Stimulated activated naive CD8-positive, alpha-beta T cell treated with anti-CD3 and anti-CD28 coated beads, Interleukin-15, Interleukin-2, amounts not matched to agents 100 ng/mL and 50 ng/mL, for 24 hours (primary cell): ENCODE data around the gene ZNF185.

Experiments used
- H3K27ac Mint-ChIP-seq: one replicate; pipeline ENCODE4 v1.8.0; 2021; ENCODE audit warnings: mild to moderate bottlenecking, mixed read lengths
- H3K27me3 Mint-ChIP-seq: one replicate; pipeline ENCODE4 v1.8.0; 2021; ENCODE audit warnings: mixed read lengths
- H3K36me3 Mint-ChIP-seq: one replicate; pipeline ENCODE4 v1.8.0; 2021; ENCODE audit warnings: low read depth, mixed read lengths
- H3K4me1 Mint-ChIP-seq: one replicate; pipeline ENCODE4 v1.8.0; 2021; ENCODE audit warnings: low read depth, mixed read lengths
- H3K4me3 Mint-ChIP-seq: one replicate; pipeline ENCODE4 v1.8.0; 2021; ENCODE audit warnings: mild to moderate bottlenecking, mixed read lengths
- H3K9me3 Mint-ChIP-seq: one replicate; pipeline ENCODE4 v1.8.0; 2021; ENCODE audit warnings: mixed read lengths

ZNF185 gene

GRCh38 chrX:152884171-152884570, 13.7 kb upstream of the ZNF185 start:
- Mint-ChIP-seq H3K4me3 (no peak overlapping the region), H3K4me1 (no peaks in the 10 kb centered on the region), H3K27me3 (peaks cover 6% of the 10 kb centered on the region), H3K27ac (no peak overlapping the region), H3K9me3 (no peaks in the 10 kb centered on the region), H3K36me3 (no peaks in the 10 kb centered on the region)

GRCh38 chrX:152886716-152887115, 11.2 kb upstream of the ZNF185 start:
- H3K4me3 Mint-ChIP-seq: no peak overlapping the region
- H3K9me3 Mint-ChIP-seq: no peaks in the 10 kb centered on the region
- H3K27me3 Mint-ChIP-seq: peaks cover 21% of the 10 kb centered on the region
- H3K36me3 Mint-ChIP-seq: no peaks in the 10 kb centered on the region
- H3K4me1 Mint-ChIP-seq: no peaks in the 10 kb centered on the region
- no peak overlapping the region for H3K27ac Mint-ChIP-seq

GRCh38 chrX:152892499-152892898, 5.4 kb upstream of the ZNF185 start:
- peaks cover 29% of the 10 kb centered on the region for H3K27me3 Mint-ChIP-seq
- no peak overlapping the region for H3K4me3 Mint-ChIP-seq
- H3K27ac Mint-ChIP-seq: no peak overlapping the region
- no peaks in the 10 kb centered on the region for H3K4me1 Mint-ChIP-seq
- H3K36me3 Mint-ChIP-seq: no peaks in the 10 kb centered on the region
- no peaks in the 10 kb centered on the region for H3K9me3 Mint-ChIP-seq

DNA sequence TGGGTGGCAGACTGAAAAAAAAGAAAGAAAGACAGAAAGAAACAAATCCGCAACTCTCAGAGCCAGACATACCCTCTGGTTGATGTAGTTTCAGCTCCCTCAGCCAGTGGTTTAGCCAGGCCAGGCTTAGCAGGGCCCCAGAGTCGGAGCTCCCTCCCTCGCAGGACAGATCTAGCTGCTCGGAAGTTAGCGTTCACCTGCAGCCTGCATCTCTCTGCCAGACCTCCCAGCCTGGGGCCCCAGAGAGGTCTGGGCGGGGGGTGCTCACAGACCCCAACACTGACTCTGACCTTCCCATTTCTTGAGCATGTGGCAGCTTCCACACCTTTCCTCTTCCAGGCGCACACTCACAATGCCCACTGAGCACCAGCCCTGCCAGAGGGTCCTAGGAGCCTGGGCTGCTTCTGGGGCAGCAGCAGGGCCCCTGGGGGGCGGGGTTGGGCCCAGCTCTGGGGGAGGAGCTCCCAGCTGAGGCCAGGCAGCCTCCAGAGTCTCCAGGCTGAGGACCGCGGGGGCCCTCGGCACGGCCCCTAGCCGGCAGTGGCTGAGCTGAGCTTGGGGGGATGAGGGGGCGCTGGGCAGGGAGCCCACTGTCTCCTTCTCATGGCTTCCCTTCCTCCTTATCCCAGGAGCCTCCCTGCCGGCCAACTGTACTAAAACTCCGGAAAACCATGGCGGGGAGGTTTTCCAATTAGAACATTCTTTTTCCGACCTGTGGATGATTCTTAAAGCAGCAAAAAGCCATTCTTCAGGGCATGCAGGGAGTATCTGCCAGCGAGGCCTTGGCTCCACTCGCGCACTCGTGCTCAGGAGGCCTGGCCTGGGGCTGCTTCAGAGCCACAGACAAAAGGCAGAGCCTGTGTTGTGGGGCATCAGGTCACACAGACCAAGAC, 4.6 kb upstream of the ZNF185 start:
- no peaks in the 10 kb centered on the region for H3K9me3 Mint-ChIP-seq
- no peaks in the 10 kb centered on the region for H3K36me3 Mint-ChIP-seq
- peaks cover 26% of the 10 kb centered on the region for H3K27me3 Mint-ChIP-seq
- H3K4me3 Mint-ChIP-seq: no peak overlapping the region
- no peak overlapping the region for H3K27ac Mint-ChIP-seq
- H3K4me1 Mint-ChIP-seq: no peaks in the 10 kb centered on the region

DNA sequence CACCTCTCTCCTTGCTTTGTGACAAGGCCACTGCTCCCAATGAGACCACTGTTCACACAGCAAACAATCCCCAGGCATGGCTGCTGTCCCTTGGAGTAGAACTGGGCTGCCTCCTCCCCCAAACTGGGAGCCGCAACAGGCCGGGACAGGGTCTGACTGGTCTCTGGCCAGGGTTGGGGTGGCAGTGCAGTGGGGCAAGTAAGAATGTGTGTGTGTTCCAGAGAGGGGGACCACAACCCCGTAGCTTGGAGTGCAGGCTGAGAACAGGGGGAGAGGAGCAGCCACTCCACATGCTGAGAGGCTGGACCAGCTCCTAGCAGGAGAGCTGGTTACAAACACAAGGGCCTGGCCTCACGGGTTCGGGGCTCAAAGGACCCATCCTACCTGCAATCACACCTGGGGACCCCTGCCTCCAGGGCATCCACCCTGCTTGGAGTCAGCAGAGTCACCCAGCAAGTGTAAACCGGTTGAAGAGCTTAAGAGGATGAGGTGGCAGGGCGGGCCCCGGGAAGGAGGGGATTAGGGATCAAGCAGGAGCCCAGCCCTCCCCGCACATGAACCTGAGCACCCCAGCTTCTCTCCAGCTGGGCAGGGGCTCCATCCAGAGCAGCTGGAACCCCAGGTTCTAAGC, 3.8 kb upstream of the ZNF185 start:
- Mint-ChIP-seq H3K4me1 (no peaks in the 10 kb centered on the region), H3K36me3 (no peaks in the 10 kb centered on the region), H3K27ac (no peak overlapping the region), H3K4me3 (no peak overlapping the region), H3K27me3 (peaks cover 23% of the 10 kb centered on the region), H3K9me3 (no peaks in the 10 kb centered on the region)

GRCh38 chrX:152895121-152895520, 2.7 kb upstream of the ZNF185 start:
- H3K27ac Mint-ChIP-seq: no peak overlapping the region
- H3K27me3 Mint-ChIP-seq: peaks cover 18% of the 10 kb centered on the region
- H3K9me3 Mint-ChIP-seq: no peaks in the 10 kb centered on the region
- H3K4me1 Mint-ChIP-seq: no peaks in the 10 kb centered on the region
- H3K4me3 Mint-ChIP-seq: no peak overlapping the region
- H3K36me3 Mint-ChIP-seq: no peaks in the 10 kb centered on the region

DNA sequence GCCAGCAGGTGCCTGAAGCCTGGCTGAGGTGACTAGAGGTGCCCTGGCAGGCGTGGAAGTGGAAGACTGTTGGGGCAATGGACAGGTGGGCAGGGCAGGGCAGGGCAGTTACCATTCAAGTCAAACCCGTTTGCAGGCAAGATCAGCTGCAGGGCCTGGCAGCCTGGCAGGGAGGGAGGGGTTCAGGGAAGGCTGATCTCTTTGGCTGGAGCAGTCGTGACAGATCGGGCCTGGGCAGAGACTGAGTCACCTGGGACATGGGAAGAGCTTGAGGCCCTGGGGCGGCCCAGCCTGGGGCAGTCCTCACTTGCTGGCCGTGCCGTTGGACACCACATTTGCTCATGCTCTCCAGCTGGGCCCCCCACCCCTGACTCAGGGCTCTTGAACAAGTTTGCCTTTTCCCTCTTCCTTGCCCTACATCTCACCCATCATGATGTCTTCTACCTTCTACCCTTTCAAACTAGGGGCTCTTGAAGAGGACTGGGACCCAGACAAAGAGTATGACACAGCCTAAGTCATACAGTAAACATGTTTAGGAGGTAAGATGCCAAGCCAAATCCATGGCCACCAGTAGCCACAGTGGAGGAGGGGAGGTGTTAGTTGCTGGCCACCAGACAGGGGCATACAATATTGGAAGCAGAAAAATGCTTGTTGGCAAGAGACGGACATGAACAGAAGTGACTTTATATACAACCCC, 2.0 kb upstream of the ZNF185 start:
- Mint-ChIP-seq H3K4me1 (no peaks in the 10 kb centered on the region), H3K36me3 (no peaks in the 10 kb centered on the region), H3K9me3 (no peaks in the 10 kb centered on the region), H3K27me3 (peaks cover 11% of the 10 kb centered on the region), H3K27ac (no peak overlapping the region), H3K4me3 (no peak overlapping the region)

DNA sequence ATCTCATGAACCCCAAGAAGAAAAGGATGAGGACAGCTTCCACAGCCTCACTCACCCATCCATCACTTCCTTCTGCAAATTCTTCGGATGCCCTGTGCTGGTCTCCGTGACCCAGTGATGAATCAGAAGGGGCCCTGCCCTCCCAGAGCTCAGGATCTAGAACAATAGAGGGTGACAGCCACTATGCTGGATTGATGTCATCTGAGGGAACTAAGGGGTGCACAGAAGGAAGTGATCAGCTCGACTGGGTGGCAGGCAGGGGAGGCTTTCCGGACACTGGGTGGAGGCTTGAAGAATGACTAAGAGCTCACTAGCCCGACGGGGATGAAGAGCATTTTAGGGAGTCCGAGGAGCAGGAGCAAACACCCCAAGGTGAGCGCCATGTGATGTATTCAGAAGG, 1.4 kb upstream of the ZNF185 start:
- no peaks in the 10 kb centered on the region for H3K36me3 Mint-ChIP-seq
- no peak overlapping the region for H3K4me3 Mint-ChIP-seq
- no peaks in the 10 kb centered on the region for H3K4me1 Mint-ChIP-seq
- H3K27me3 Mint-ChIP-seq: peaks cover 7% of the 10 kb centered on the region
- no peak overlapping the region for H3K27ac Mint-ChIP-seq
- H3K9me3 Mint-ChIP-seq: no peaks in the 10 kb centered on the region

DNA sequence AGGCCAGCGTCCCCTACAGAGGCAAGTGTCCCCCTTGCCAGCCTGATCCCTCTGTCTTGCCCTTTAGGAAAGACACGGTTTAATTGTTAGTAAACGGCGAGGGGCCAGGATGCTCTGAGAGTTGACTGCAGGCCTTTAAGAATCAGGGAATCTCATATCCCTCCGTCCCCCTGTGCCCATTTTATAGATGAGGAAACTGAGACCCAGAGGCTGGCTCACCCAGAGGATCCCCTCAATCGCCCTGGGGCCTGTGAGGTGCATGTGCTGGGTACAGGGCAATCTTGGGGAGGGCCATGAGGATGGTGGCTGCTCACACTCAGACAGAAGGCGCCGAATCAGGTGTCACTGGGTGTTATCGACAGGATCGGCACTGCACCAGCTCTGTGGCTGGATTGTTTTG, 575 bp downstream of the ZNF185 start:
- H3K4me1 Mint-ChIP-seq: no peaks in the 10 kb centered on the region
- no peaks in the 10 kb centered on the region for H3K36me3 Mint-ChIP-seq
- H3K4me3 Mint-ChIP-seq: no peak overlapping the region
- H3K27me3 Mint-ChIP-seq: peaks cover 7% of the 10 kb centered on the region
- no peaks in the 10 kb centered on the region for H3K9me3 Mint-ChIP-seq
- H3K27ac Mint-ChIP-seq: no peak overlapping the region

DNA sequence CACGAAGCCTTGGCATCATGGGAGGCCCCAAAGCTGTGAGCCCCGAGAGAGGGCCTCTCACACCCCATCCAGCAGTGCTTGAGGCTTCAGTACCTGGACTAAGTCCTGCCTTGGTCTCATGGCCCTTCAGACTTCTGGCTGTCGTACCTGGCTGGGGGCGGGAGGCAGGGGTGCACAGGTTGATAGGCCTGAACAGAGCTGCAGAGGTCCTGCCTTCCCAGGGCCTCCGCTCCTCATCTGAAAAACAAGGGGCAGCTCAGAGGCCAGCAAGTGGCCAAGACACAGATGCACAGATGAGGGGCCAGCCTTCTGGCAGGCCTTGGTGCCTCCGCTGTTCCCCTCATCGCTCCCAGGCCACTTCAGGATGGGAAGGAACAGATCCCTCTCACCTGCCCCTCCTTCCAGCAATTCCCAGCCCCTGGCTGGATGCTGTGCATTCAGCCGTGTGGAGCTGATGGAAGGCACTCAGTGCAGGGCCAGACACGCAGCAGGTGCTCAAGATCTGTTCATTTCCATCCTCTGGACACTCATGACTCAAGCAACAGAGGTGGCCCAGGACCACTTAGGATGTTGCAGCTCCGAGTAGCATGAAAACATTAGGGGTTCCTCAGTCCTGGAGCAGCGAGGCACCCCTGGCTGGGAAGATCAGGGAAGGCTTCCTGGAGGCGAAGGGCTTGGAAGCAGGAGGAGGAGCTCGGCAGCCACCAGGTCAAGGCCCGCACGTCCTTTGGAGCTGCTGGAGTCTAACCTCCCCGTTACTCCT, 1.4 kb downstream of the ZNF185 start:
- H3K27me3 Mint-ChIP-seq: peaks cover 7% of the 10 kb centered on the region
- H3K4me3 Mint-ChIP-seq: no peak overlapping the region
- H3K27ac Mint-ChIP-seq: no peak overlapping the region
- no peaks in the 10 kb centered on the region for H3K9me3 Mint-ChIP-seq
- no peaks in the 10 kb centered on the region for H3K36me3 Mint-ChIP-seq
- no peaks in the 10 kb centered on the region for H3K4me1 Mint-ChIP-seq

DNA sequence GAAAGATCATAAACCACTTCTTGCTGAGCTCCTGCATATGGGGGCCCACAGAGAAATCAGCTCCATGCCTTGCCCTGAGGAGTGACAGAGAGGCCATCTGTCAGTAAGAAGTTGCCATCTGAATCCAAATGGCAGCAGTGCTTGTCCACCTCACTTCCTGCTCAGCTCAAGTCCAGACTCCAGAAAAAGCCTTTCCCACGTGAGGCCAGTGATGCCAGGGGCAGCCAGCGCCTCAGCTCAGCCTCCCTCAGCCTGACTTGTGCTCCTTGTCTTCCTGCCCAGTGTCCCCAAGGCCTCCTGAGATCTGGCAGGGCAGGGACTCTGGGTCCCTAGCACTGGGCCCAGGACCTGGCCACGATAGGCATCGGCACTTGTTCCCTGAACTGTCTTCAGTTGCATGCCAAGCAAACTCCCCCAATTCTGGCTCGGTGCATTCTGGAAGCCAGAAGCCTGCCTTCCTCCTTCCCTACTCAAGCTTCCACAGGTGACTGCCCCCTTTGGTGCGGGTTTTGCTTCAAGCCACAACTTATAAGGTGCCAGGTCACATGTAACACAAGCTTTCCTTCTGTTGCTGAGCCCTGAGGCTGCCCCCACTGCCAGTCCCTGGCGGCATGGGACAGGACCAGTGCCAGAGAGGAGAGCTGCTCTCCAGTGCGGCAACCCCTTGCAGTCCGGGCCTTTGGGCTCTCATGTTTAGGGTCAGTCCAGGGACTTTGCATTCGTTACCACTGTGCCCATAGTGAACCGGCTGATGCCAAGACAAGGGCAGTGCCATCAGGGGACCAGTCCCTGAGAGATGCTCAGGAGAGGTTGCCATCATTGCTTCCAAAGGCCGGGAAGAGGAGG, 2.2 kb downstream of the ZNF185 start:
- H3K27ac Mint-ChIP-seq: no peak overlapping the region
- H3K27me3 Mint-ChIP-seq: peaks cover 7% of the 10 kb centered on the region
- H3K4me1 Mint-ChIP-seq: no peaks in the 10 kb centered on the region

GRCh38 chrX:152900937-152901445, 3.1 kb downstream of the ZNF185 start:
- no peaks in the 10 kb centered on the region for H3K9me3 Mint-ChIP-seq
- H3K27ac Mint-ChIP-seq: no peak overlapping the region
- H3K27me3 Mint-ChIP-seq: peaks cover 7% of the 10 kb centered on the region
- H3K36me3 Mint-ChIP-seq: no peaks in the 10 kb centered on the region
- H3K4me3 Mint-ChIP-seq: no peak overlapping the region
- no peaks in the 10 kb centered on the region for H3K4me1 Mint-ChIP-seq

More for the DNA sequence above, 2.2 kb downstream of the ZNF185 start:
- H3K4me3 Mint-ChIP-seq: no peak overlapping the region
- H3K36me3 Mint-ChIP-seq: no peaks in the 10 kb centered on the region
- no peaks in the 10 kb centered on the region for H3K9me3 Mint-ChIP-seq

DNA sequence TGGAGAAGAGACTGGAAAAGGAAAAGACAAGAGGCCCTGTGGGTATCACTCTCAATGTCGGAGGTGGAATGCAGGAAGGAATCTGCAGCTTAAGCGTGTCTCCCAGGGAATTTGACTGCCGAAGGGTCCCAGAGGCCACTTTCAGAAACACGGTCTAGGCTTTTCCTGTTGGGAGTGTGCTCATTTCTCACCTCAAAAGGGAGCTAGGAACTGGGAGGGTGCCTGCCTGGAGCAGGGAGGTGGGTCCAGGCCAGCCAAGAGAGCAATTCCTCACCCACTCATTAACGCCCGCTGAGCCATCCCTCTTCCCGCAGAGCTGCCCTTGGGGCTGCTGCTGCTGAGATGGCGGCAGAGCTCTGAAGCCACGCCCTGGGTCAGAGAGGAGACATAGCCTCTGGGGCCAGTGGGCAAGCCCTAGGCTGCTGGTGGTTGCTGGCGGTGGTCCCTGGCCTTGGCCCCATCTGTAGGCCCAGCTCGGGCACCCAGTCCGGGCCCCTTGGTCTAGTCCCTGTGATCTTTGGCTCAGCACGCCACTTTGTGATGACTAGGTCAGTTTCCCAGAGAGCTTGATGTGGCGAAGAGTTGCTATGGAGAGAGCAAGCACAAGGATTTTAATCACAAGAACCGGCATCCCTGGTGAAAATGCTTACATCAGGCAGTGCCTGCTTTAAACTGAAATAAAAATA, 4.1 kb downstream of the ZNF185 start:
- H3K9me3 Mint-ChIP-seq: no peaks in the 10 kb centered on the region
- peaks cover under 1% of the 10 kb centered on the region for H3K27me3 Mint-ChIP-seq
- H3K4me3 Mint-ChIP-seq: no peak overlapping the region
- H3K36me3 Mint-ChIP-seq: no peaks in the 10 kb centered on the region
- no peak overlapping the region for H3K27ac Mint-ChIP-seq
- H3K4me1 Mint-ChIP-seq: no peaks in the 10 kb centered on the region
